Breast epithelium (tissue), 4 donors: ENCODE results near the gene PHACTR2. TPM values are rescaled to one million over a fixed set of nuclear protein-coding genes. Genes with fewer than 3 reads are reported as not detected.

Experiments used
- DNase-seq, 2 donors: peaks; one replicate each; pipeline ENCODE4 v3.0.0-alpha.2; 2019; ENCODE audit warnings: low spot score in 2 of 2
- H3K27ac ChIP-seq, 2 donors: fragments of 200-600 bp; sonication (generic) in 1 of 2; one replicate each; pipeline ENCODE4 v1.5.1; 2016 to 2019; ENCODE audit warnings: mild to moderate bottlenecking in 1 of 2
- H3K27me3 ChIP-seq, 2 donors: fragments of 200-600 bp; sonication (generic) in 1 of 2; one replicate each; pipeline versions ENCODE4 v1.5.1 to v1.6.0; 2017 to 2019; ENCODE audit warnings: control low read depth in 1 of 2, mild to moderate bottlenecking in 1 of 2
- H3K36me3 ChIP-seq: fragments of 200-600 bp; one replicate; pipeline ENCODE4 v1.5.1; 2019
- H3K4me1 ChIP-seq, 2 donors: fragments of 200-600 bp; sonication (generic); one replicate each; pipeline ENCODE4 v1.5.1; 2016 to 2019; ENCODE audit warnings: control low read depth in 1 of 2
- H3K4me3 ChIP-seq, 3 donors: fragments of 200-600 bp; sonication (generic); 1 replicate in 2 of 3; 2 replicates in 1 of 3; pipeline ENCODE4 v1.5.1; 2016 to 2019; ENCODE audit warnings: mild to moderate bottlenecking in 3 of 3, moderate library complexity in 2 of 3
- H3K9me3 ChIP-seq, 2 donors: fragments of 200-600 bp; sonication (generic) in 1 of 2; one replicate each; pipeline ENCODE4 v1.5.1; 2016 to 2019; ENCODE audit warnings: control low read depth in 1 of 2
- CTCF ChIP-seq, 3 donors: fragments of 450-650 bp; IDR thresholded peaks; one replicate each; pipeline ENCODE4 v1.5.1; 2016 to 2017; ENCODE audit warnings: antibody characterized with exemption in 3 of 3, mild to moderate bottlenecking in 3 of 3, moderate library complexity in 3 of 3
- POLR2A ChIP-seq: fragments of 450-650 bp; IDR thresholded peaks from one replicate; pipeline ENCODE4 v1.6.1; 2016; ENCODE audit warnings: antibody characterized with exemption, mild to moderate bottlenecking, moderate library complexity
- POLR2AphosphoS5 ChIP-seq, 3 donors: sonication (generic); formaldehyde crosslinking; IDR thresholded peaks; one replicate each; pipeline ENCODE4 v1.6.1; 2017; ENCODE audit warnings: antibody characterized with exemption in 3 of 3
- intact Hi-C: fragments of 100-400 bp; cut with DNase I; formaldehyde crosslinking; loops from one replicate; pipeline ENCODE4 v1.15.1; 2023; ENCODE audit warnings: low total_unique reads
- total RNA-seq, 3 donors: library from RNA; depleted of rRNA; stranded (reverse); fragments of >200 nt; gene quantifications; one replicate each; pipeline ENCODE4 v1.1.0, GENCODE V29; 2016

Gene PHACTR2
- total RNA-seq, 3 donors from 2014 or later: 27.5 to 53.3 (median 52.4) TPM

DNA sequence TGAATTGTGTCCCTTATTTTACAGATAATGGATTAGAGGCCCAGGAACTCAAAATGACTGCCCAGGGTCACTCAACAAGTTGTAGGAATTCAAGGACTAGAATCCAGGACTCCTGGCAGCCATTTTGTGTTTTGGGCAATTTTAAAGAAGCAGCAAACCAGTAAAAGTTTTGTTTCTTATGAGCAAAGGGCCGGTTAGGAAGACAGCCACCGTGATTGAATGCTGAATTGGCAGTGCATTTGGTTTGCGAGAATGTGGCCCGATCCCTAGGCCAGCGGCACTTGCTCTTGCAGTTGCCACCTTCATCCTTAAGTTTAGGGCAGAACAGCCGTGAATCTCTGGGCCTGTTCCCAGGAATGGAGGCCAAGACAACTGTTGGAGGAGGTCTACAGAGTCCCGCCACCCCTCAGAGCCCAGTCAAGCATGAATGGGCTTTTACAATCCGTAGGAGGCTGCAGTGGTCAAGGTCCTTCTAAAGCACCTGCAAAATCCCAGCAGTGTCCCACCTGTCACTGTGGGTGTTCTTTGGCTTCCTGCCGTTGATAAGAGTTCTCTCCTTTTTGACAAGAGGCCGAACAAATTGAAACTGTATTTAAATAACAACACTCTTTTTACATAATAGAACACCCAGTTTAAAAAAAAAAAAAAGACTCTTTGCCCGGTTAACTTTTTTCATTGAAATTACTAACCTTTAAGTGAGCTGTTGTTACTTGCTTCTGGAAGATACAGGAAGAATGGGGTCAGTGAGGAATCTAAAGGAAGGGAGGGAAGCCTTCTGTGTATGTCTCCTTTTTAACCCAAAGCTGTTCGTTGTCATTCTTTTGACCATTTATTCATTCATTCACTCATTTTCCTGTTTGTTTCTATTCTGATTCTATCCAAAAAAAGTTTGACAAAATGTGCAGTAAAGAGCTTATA, 68.7 kb downstream of the PHACTR2 start:
- DNase-seq: no peak
- H3K4me1 ChIP-seq: peaks cover 0 to 5% of the 10 kb centered on the region in 2 donors
- no peak overlapping the region for H3K4me3 ChIP-seq
- H3K36me3 ChIP-seq: no peaks in the 10 kb centered on the region
- H3K9me3 ChIP-seq: no peaks in the 10 kb centered on the region
- no peaks in the 10 kb centered on the region for H3K27me3 ChIP-seq
- TF ChIP-seq CTCF (IDR thresholded peaks at IDR 0.05) (no peak), POLR2AphosphoS5 (IDR thresholded peaks at IDR 0.05) (no peak), POLR2A (no peak)
- intact Hi-C loops: no loop called here
- peak overlapping the region in 1 of 2 donors; percentile 62 for H3K27ac ChIP-seq

DNA sequence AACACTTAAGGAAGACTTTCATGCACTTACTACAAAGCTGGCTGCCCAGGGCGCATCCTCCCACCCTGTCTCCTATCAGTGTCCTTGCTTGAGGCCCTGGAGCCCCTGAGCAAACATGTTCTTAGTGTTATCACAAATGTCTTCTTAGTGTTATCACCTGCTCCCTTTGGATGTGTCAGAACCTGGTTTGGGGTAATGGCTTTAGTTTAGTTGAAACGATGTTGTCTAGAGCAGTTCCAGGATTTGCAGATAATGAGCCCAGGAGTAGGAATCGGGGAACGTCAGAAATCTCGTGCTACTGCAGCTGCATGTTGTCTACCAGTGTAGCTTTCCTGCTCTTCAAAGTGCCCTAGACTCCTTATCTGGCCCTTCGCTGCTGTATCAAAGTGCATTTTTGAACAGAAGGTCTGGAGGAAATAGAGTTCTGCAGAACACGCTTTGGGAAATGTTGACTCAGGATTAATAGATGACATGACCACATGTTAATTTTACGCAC, 69.6 kb downstream of the PHACTR2 start:
- Histone ChIP-seq H3K9me3 (no peaks in the 10 kb centered on the region), H3K36me3 (no peaks in the 10 kb centered on the region), H3K27ac (no peak overlapping the region), H3K4me3 (no peak overlapping the region), H3K27me3 (no peaks in the 10 kb centered on the region), H3K4me1 (peaks cover 0 to 5% of the 10 kb centered on the region in 2 donors)
- TF ChIP-seq POLR2A (no peak), CTCF (IDR thresholded peaks at IDR 0.05) (no peak), POLR2AphosphoS5 (IDR thresholded peaks at IDR 0.05) (no peak)
- no peak for DNase-seq
- intact Hi-C loops: no loop called here

DNA sequence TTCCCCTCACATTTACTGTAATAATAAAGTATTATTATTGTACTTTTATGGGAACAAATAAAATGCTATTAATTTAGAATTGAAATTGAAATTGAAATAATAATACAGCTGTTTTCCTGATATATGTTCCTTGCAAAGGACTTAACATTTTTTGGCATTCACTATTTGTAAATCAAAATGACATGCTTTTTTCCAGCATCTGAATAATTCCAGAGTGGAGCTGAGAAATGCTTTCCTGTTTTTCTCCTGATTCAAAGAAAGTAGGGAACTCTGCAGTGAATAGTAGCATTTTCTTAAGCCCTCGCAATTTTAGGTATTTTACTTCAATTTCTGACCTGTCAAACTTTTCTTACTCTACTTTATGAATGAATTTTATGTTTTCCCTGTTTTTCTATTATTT, 72.1 kb downstream of the PHACTR2 start:
- no peak overlapping the region for H3K27ac ChIP-seq
- no peaks in the 10 kb centered on the region for H3K9me3 ChIP-seq
- H3K27me3 ChIP-seq: no peaks in the 10 kb centered on the region
- peaks cover 0 to 5% of the 10 kb centered on the region in 2 donors for H3K4me1 ChIP-seq
- H3K36me3 ChIP-seq: no peaks in the 10 kb centered on the region
- intact Hi-C loops: no loop called here
- H3K4me3 ChIP-seq: no peak overlapping the region
- DNase-seq: no peak
- TF ChIP-seq POLR2A (no peak), POLR2AphosphoS5 (IDR thresholded peaks at IDR 0.05) (no peak), CTCF (IDR thresholded peaks at IDR 0.05) (no peak)

DNA sequence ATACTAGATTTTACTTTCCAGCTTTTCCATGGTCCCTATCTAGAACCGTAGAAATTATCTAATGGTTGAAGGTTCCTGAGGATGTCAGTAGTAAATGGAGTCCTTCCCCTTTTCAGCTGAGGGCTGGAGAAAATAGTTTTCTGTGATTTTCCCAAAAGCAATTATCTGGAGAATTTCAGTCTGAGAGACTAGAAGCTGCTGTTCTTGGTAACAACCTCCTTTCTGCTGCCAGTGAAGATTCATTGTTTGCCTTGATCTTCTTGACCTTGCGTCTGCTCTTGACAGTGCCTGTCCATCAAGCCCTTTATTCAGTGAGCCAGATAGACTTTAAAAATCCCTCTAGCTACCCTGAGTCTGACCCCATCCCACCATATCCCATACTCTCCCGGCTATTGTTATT, 73.1 kb downstream of the PHACTR2 start:
- TF ChIP-seq POLR2AphosphoS5 (IDR thresholded peaks at IDR 0.05) (no peak), POLR2A (no peak), CTCF (IDR thresholded peaks at IDR 0.05) (no peak)
- Histone ChIP-seq H3K9me3 (no peaks in the 10 kb centered on the region), H3K4me3 (no peak overlapping the region), H3K36me3 (no peaks in the 10 kb centered on the region), H3K27me3 (no peaks in the 10 kb centered on the region), H3K4me1 (no peaks in the 10 kb centered on the region), H3K27ac (no peak overlapping the region)
- intact Hi-C loops: no loop called here
- DNase-seq: no peak

- Histone ChIP-seq H3K9me3 (no peaks in the 10 kb centered on the region), H3K36me3 (no peaks in the 10 kb centered on the region), H3K27me3 (no peaks in the 10 kb centered on the region), H3K4me1 (no peaks in the 10 kb centered on the region), H3K27ac (no peak overlapping the region), H3K4me3 (no peak overlapping the region)
- intact Hi-C loops: no loop called here
- TF ChIP-seq POLR2A (no peak), POLR2AphosphoS5 (IDR thresholded peaks at IDR 0.05) (no peak)
- no peak for DNase-seq
These were observed 74.7 kb downstream of the PHACTR2 start for GRCh38 chr6:143752459-143752858.
